Astrocyte of the cerebellum (primary cell): ENCODE measurements around the gene CTXN3.
"Not testable (repeated sequence)": the region's sequence is repeated elsewhere in the genome, so short reads cannot be mapped to it uniquely, and the experiment has no call there.

Experiments used
- DNase-seq: peaks from one replicate; pipeline ENCODE4 v3.0.0-alpha.2; 2011; ENCODE audit warnings: low read depth
- H3K4me3 ChIP-seq: 2 replicates; pipeline ENCODE4 v1.5.1; 2011; ENCODE audit warnings: mild to moderate bottlenecking, low read depth, low read length, moderate library complexity
- in situ Hi-C: cut with HindIII; loops from 2 replicates; pipeline ENCODE4 v1.10.0; 2017; ENCODE audit warnings: low sequenced_read_pairs
- TF ChIP-seq, protein P1 (sequence below): IDR thresholded peaks from 2 replicates; pipeline ENCODE4 v1.5.1; 2012; ENCODE audit warnings: low read length, low read depth, moderate library complexity, mild to moderate bottlenecking; ENCODE audit errors: missing control alignments

Gene CTXN3

DNA sequence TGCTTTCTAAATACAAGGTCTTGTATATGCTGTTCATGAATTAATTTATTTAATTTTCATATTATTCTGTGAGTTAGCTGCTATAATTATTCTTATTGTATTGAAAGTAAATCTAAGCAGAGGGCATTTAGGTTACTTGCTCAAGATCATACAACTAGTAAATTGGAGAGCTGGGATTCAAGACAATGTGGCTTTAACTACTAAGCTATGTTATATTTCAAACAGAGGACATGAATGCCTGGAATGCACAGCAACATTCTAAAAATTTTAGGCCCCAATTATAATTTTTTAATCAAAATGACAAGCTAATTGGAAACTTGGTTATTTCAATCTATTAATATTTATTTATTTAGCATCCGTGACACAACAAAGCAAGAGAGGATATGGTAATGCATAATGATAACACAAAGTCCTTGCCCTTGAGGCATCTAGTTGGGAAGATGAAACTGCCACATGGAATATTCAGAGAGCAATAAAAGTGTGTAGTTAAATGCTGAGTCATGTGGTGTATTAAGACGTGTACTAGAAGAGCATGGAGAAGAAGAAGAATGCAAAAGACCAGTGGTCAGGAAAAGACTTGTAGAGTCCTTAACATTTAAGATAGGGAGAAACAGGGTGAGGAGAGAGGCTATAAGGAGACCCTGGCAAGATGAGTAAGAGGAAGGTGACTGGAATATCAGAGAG, 24.4 kb downstream of the CTXN3 start:
- no peak overlapping the region for H3K4me3 ChIP-seq
- DNase-seq: no peak
- TF ChIP-seq, protein P1, sequence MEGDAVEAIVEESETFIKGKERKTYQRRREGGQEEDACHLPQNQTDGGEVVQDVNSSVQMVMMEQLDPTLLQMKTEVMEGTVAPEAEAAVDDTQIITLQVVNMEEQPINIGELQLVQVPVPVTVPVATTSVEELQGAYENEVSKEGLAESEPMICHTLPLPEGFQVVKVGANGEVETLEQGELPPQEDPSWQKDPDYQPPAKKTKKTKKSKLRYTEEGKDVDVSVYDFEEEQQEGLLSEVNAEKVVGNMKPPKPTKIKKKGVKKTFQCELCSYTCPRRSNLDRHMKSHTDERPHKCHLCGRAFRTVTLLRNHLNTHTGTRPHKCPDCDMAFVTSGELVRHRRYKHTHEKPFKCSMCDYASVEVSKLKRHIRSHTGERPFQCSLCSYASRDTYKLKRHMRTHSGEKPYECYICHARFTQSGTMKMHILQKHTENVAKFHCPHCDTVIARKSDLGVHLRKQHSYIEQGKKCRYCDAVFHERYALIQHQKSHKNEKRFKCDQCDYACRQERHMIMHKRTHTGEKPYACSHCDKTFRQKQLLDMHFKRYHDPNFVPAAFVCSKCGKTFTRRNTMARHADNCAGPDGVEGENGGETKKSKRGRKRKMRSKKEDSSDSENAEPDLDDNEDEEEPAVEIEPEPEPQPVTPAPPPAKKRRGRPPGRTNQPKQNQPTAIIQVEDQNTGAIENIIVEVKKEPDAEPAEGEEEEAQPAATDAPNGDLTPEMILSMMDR: no peak
- in situ Hi-C loops: no loop called here

DNA sequence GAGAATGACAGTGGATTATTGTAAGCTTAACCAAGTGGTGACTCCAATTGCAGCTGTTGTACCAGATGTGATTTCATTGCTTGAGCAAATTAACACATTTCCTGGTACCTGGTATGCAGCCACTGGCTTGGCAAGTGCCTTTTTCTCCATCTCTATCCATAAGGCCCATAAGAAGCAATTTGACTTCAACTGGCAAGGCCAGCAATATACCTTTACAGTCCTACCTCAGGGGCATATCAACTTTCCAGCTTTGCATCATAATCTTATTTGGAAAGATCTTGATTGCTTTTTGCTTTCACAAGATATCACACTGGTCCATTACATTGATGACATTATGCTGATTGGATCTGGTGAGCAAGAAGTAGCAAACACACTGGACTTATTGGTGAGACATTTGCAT, 28.1 kb downstream of the CTXN3 start:
- H3K4me3 ChIP-seq, DNase-seq, in situ Hi-C loops: not testable (repeated sequence)

DNA sequence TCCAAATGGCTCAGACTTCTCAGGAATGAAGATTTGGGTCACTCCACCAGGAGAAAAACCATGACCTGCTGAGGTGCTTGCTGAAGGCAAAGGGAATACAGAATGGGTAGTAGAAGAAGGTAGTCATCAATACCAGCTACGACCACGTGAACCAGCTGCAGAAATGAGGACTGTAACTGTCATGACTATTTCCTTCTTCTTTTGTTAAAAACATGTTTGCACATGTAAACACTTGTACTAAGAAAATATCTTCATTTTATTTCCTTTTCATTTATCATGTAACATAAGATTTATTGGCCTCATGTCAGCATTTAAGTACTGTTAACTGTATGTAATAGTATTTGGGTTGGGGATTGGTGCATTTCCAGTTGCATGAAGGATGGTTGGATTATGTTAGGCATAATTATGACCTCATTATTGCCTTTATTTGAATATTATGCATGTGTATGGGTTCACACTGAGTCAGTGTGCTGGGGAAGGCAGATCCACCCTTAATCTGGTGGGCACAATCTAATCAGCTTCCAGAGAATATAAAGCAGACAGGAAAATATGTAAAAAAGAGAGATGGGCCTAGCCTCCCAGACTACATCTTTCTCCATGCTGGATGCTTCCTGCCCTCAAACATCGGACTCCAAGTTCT, 30.9 kb downstream of the CTXN3 start:
- in situ Hi-C loops, H3K4me3 ChIP-seq, DNase-seq: not testable (repeated sequence)

DNA sequence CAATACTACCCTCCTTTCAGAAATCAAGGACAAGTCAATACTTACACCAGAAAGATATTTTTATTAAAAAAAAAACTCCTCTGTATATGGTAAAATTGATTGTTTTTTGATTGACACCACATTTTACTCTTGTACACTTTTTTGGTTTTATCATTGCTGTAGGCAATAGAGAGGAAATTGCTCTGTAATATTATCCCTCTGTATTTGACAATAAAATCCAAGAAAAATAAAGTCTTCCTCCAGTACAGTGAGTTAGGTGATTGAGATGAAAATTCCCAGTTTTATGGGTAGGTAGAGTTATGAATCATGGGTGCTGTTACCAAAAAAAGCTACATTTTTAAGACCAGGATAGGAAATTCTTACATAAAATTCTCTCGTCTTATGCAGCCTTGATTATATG, 31.7 kb downstream of the CTXN3 start:
- in situ Hi-C loops: no loop called here
- DNase-seq: no peak
- TF ChIP-seq, protein P1: no peak
- H3K4me3 ChIP-seq: no peak overlapping the region

DNA sequence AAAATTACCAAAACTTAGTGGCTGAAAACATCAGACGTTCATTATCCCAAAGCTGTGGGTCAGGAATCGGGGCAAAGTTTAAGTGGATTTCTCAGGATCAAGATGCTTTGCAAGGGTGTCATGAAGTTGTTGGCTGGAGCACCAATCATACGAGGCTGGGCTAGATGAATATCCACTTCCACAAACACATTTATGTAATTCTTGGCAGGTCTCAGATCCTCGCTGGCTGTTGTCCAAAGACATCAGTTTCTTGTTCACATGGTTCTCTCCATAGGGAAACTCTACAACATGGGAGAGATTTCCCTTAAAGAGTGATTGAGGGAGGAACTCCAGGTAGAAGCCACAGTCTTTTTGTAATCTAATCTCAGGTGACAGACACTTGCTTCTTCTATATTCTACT, 34.1 kb downstream of the CTXN3 start:
- in situ Hi-C loops: no loop called here
- H3K4me3 ChIP-seq: no peak overlapping the region
- TF ChIP-seq, protein P1: no peak
- no peak for DNase-seq

DNA sequence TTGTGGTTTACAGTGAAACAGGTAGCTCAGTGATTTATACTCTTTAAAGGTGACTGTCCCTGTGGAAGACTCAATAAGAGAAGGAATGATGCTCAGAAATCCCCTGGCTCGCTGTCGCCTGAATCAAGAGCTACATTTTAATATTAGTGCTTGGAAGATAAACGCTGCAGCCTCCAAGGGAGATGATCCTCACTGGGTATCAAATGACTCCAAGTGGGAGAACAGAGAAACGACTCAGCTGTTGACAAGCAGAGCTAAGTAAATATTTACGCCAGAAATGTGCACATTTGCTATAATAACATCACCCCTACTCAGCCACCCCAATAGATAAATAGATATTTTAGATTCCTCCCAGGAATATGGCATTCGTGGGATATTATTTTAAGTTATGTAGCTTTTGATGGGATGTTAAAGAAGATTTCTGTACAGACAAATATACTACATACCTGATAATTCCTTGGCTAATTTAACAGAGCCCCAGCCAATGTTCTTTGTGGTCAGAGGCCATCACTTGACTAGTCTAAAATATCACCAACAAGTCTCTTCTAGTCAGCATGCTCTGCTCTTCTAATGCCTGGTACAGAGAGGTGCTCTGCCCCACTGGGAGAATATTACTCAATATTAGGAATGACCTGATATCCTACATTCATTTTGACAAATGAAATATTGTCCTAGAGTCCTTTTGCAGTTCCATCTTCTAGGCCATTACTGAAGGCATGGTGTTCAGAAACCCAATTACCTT, 36.0 kb downstream of the CTXN3 start:
- TF ChIP-seq, protein P1: no peak
- in situ Hi-C loops: no loop called here
- H3K4me3 ChIP-seq: no peak overlapping the region
- DNase-seq: no peak

DNA sequence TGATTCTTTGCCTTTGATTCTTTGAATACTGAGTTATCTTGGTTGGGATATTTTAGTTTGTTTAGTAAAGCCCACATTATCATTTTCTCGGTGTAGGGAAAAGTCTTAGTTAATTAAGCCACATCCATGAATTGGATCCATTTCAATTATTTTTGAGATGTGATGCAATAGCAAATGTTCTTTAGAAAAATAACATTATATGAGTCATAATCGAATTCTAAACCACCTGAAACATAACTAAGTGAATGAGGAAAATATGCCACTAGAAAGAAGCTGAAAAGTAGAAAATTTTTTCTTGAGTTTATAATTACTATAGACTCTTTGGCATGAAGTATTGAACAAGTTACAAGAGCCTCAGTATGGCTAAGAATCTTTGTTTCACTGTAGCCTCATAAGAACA, 36.8 kb downstream of the CTXN3 start:
- TF ChIP-seq, protein P1: no peak
- peak; percentile 20 for DNase-seq
- no peak overlapping the region for H3K4me3 ChIP-seq
- in situ Hi-C loops: no loop called here
